Smooth muscle cell of the brain vasculature (primary cell): ENCODE measurements around the gene TMEM178B.
A peak's percentile ranks its signal among the peaks of the same experiment; 100 is the strongest.
"Not testable (repeated sequence)": the region's sequence is repeated elsewhere in the genome, so short reads cannot be mapped to it uniquely, and the experiment has no call there.

Experiments used
- DNase-seq: peaks from one replicate; pipeline ENCODE4 v3.0.0-alpha.2; 2012; ENCODE audit warnings: low read depth, low spot score

The TMEM178B gene

DNA sequence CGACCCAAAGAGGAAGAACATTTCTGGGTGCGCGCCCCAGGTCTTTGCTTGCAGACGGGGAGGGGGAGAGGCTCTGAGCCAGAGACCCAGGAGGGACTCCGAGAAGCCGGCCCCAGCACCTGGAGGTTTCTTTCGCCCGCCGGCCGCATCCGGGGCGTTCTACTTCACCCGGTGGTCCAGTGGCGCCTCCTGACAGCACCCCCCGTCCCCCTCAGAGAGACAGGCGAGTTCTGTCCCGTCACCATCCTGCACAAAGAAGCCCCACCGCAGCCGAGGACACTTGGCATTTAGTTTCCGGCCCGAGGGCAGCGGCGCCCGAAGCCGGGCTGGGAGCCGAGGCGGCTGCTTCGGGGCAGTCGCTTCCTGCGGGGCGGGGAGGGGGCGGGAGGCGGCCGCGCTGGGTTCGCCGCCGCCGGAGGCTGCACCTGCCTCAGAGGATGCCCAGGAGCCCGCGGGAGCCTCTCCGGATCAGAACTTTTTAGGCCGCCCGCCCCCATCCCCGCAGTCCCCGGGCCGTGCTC lies at the start of gene TMEM178B:
Gene TMEM178B, plus strand, starts transcription at position 424 of the 521 bp plus-strand sequence.
- no peak for DNase-seq

DNA sequence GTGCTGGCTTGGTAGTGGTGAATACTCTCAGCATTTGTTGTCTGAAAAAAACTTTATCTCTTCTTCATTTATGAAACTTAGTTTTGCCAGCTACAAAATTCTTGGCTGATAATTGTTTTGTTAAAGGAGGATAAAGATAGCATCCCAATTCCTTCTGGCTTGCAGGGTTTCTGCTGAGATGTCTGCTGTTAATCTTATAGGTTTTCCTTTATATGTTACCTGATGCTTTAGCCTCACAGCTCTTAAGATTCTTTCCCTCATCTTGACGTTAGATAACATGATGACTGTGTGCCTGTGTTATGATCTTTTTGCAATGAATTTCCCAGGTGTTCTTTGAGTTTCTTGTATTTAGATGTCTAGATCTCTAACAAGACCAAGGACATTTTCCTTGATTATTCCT lies 49.2 kb upstream of the TMEM178B start:
- no peak for DNase-seq

- DNase-seq: no peak
Observed at GRCh38 chr7:141027043-141027442, 46.8 kb upstream of the TMEM178B start.

GRCh38 chr7:141028767-141029166 lies 45.1 kb upstream of the TMEM178B start:
- no peak for DNase-seq

DNA sequence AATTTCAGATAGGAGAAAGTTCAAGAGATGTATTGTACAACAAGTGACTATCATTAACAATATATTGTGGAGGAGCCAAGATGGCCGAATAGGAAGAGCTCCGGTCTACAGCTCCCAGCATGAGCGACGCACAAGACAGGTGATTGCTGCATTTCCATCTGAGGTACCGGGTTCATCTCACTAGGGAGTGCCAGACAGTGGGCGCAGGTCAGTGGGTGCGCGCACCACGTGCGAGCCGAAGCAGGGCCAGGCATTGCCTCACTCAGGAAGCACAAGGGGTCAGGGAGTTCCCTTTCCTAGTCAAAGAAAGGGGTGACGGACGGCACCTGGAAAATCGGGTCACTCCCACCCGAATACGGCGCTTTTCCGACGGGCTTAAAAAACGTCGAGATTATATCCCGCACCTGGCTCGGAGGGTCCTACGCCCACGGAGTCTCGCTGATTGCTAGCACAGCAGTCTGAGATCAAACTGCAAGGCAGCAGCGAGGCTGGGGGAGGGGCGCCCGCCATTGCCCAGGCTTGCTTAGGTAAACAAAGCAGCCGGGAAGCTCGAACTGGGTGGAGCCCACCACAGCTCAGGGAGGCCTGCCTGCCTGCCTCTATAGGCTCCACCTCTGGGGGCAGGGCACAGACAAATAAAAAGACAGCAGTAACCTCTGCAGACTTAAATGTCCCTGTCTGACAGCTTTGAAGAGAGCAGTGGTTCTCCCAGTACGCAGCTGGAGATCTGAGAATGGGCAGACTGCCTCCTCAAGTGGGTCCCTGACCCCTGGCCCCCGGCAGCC lies 41.1 kb upstream of the TMEM178B start:
- DNase-seq: not testable (repeated sequence)

DNA sequence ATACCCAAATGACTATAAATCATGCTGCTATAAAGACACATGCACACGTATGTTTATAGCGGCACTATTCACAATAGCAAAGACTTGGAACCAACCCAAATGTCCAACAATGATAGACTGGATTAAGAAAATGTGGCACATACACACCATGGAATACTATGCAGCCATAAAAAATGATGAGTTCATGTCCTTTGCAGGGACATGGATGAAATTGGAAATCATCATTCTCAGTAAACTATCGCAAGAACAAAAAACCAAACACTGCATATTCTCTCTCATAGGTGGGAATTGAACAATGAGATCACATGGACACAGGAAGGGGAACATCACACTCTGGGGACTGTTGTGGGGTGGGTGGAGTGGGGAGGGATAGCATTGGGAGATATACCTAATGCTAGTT lies 35.8 kb upstream of the TMEM178B start:
- not testable (repeated sequence) for DNase-seq

- DNase-seq: no peak
Observed at GRCh38 chr7:141039376-141039775, 34.5 kb upstream of the TMEM178B start.

GRCh38 chr7:141042222-141043193 lies 31.4 kb upstream of the TMEM178B start:
- no peak for DNase-seq

GRCh38 chr7:141043616-141044015 lies 30.2 kb upstream of the TMEM178B start:
- no peak for DNase-seq

- no peak for DNase-seq
Observed at GRCh38 chr7:141045126-141045841, 28.6 kb upstream of the TMEM178B start.

DNA sequence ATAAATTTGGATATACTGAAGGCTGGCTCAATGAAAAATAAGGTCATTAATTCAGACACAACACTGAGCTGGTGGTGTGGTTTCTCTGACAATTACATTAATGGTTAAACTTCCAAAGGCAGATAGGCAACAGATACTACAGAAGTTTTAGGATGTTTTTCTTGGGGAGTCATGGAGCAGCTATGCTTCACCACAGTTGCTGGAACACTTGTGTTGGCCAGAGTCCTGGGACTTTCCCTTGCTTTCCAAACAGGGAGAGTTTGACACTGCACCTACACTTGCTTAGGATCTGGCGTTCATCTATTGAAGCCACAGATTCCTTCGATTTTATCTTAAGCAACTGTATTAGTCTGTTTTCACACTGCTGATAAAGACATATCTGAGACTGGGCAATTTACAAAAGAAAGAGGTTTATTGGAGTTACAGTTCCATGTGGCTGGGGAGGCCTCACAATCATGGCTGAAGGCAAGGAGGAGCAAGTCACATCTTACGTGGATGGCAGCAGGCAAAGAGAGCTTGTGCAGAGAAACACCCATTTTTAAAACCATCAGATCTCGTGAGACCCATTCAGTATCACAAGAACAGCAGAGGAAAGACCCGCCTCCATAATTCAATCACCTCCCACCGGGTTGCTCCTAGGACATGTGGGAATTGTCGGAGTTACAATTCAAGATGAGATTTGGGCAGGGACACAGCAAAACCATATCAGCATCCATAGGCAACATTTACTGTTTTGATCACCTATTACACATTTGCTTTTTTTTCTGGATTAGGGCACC lies 27.8 kb upstream of the TMEM178B start:
- DNase-seq: no peak

- no peak for DNase-seq
Observed at GRCh38 chr7:141053626-141054025, 20.2 kb upstream of the TMEM178B start.

GRCh38 chr7:141055146-141055545 lies 18.7 kb upstream of the TMEM178B start:
- DNase-seq: no peak

- no peak for DNase-seq
Observed at GRCh38 chr7:141057788-141058187, 16.1 kb upstream of the TMEM178B start.

DNA sequence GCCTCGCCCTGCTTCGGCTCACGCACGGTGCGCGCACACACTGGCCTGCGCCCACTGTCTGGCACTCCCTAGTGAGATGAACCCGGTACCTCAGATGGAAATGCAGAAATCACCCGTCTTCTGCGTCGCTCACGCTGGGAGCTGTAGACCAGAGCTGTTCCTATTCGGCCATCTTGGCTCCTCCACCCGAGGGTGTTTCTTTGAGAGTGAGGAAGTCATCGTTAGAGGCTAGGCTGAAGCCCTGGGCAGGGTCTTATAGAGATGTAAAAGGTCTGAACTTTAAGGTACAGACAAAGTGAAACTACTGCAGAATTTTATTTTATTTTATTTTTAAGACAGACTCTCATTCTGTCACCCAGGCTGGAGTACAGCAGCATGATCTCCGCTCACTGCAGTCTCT lies 6.0 kb upstream of the TMEM178B start:
- not testable (repeated sequence) for DNase-seq

GRCh38 chr7:141071260-141071854 lies 2.5 kb upstream of the TMEM178B start:
- no peak for DNase-seq

- DNase-seq: no peak
Observed at GRCh38 chr7:141071855-141072547, 1.9 kb upstream of the TMEM178B start.

- DNase-seq: peak; percentile 21
Observed at GRCh38 chr7:141072548-141073172, 1.2 kb upstream of the TMEM178B start.

DNA sequence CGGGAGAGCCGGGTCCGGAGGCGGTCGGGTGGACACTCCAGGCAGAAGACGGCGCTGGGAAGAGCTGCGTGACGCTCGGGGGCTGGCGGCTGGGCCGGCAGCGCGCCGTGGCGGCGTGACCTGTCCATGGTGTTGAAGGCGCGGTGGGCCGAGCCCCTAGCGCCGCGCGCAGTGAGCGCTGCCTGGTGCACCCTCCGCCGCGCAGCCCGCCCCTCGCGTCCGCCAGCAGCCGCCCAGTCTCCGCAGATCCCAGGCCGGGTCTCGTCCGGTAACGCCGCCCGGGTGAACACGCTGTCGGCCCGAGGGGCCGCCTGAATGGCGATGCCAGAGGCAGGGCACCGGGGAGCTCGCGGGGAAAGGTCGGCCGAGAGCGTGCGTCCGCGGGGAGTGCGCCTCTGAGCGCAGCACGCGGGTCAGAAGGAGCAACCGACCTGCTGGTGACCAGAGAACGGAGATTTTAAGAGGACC lies 657 bp upstream of the TMEM178B start:
- no peak for DNase-seq
